ENCODE measurements around the gene CAPN5. TPM values are rescaled to one million over a fixed set of nuclear protein-coding genes. Genes with fewer than 3 reads are reported as not detected.

The CAPN5 gene
- total RNA-seq, 1 experiment from 2014 or later, result 4.8 TPM

DNA sequence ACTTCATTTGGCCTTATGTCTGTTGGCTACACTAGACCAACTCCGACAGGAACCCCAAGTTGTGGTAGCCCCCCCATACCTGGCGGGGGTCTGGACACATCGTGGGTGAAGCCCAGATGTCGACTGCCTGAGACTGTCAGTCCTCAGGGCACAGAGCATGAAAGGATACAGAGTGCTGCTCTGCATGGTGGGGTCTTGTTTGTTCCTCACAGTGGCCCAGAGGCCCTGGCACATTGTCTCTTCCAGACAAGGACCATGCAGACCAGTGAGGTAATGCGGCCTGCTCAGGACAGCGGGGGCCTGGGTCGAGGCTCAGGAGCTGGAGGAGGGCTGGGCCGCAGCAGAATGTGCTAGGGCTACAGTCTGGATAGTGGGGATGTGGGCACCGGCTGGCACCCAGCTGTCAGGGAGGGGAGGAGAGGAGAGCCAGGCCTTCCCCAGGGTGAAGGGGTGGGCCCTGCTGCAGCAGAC lies 14.6 kb downstream of the CAPN5 start:
- H3K27me3 ChIP-seq, result no peaks in the 10 kb centered on the region
- no peaks in the 10 kb centered on the region; the same call in 1 of the 2 replicates for H3K9me3 ChIP-seq (replicated peaks)
- no peak overlapping the region for H3K4me3 ChIP-seq
- H3K36me3 ChIP-seq, result no peaks in the 10 kb centered on the region
- H3K4me1 ChIP-seq, result no peaks in the 10 kb centered on the region
- no peak for DNase-seq
- no peak overlapping the region for H3K27ac ChIP-seq

DNA sequence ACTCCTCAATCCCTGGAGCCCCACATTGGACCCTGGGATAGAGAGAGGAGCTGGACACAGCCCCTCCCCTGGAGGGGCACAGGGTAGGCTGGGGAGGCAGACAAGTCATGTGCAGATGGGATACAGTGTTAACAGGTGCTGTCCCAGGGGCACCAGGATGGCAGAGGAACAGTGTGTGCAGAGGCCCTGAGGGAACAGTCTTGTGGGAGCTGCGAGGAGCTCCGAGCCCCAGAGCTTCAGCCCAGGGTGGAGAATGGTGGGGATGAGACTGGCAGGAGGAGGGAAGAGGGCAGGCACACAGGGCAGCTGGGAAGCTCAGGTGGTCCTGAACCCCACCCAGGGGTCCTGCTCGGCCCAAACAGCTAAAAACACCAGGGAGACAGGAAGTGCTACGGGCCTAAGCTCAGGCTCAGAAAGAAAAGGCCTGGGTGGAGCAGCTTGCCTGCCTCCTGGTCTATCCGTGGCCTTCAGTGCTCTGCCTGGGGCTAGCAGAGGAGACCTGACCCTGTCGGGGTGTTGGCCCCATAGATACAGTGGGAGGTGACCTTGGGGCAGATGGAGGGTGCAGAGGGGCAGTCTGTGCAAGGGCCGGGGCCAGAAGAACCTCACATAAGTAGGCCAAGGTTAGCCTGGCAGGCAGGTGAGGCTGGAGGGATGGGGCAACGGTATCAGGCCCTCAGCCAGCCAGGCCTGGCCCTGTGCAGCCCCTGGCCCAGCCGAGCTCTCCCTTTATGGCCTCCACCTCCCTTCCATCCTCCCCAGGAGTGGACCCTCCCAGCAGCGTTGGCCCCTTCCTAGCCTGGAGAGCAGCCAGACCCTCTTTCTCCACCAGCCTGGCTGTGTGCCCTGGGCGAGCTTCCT lies 15.4 kb downstream of the CAPN5 start:
- H3K4me3 ChIP-seq, result no peak overlapping the region
- H3K9me3 ChIP-seq (replicated peaks), result no peaks in the 10 kb centered on the region; the same call in 1 of the 2 replicates
- H3K27me3 ChIP-seq, result no peaks in the 10 kb centered on the region
- H3K36me3 ChIP-seq, result no peaks in the 10 kb centered on the region
- no peak for DNase-seq
- no peak overlapping the region for H3K27ac ChIP-seq
- H3K4me1 ChIP-seq, result no peaks in the 10 kb centered on the region

DNA sequence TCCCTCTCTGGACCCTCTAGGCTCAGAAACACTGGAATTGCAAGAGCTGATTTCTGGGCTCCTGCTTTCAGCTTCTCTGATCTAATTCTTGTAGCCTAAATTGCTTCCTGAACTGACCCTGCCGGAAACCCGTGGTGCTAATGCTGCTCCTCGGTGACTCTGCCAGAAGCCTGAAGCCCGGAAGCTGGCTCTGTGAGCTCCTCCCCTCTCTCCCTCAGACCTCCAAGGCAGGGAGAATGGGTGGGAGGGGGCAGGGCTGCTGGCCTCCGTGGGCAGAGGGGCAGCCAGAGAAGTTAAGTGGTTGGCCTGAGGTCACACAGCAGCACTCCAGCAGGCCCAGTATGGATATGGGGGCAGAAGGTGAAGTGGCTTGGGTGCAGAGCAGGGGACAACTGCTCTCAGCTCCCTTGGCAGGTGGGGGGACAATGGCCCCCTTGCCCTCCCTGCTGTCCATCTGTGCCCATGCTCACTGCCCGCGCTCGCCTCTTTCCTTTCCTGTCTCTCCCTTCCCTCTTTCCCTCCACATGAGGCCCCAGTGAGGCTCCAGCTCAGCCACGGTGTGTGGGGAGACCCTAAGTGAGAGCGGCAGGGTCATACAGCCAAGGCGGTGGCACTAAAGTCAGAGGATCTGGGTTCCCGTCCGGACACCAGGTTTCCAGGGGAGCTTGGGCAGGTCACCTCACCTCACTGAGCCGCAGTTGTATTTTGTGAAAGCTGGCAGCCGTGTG lies 16.2 kb downstream of the CAPN5 start:
- H3K4me3 ChIP-seq, result no peak overlapping the region
- no peaks in the 10 kb centered on the region for H3K27me3 ChIP-seq
- no peaks in the 10 kb centered on the region for H3K36me3 ChIP-seq
- no peaks in the 10 kb centered on the region; the same call in 1 of the 2 replicates for H3K9me3 ChIP-seq (replicated peaks)
- H3K4me1 ChIP-seq, result no peaks in the 10 kb centered on the region
- DNase-seq, result no peak
- H3K27ac ChIP-seq, result no peak overlapping the region

DNA sequence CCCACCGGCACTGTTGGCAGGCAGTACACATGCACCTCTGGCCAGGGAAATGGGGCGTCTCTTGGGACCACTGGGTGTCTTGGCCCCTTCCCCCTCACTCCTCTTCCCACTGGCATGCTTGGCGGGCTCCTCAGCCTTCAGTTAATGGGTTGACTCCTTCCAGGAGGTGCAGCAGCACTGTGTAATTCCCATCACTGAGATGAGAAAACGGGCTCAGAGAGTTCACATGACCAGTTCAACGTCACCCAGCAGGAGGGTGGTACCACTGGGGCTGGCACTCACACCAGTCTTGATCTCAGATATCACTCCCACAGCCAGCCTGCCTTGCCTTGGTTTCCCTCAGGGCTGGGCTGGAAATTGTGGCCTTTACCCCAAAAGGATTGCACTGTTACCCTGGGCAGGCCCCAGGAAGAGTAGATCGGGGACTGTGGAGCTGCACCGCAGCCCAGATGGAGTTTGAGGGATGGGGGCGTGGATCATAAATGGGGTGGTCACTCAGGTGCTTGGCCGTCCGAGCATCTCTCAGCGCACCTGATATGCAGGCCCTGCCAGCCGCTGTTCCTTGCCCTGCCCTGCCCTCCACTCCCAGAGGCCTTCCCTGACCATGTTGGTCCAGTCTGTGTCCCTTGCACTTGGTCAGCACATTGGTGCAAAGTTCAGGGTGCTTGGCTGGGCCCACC lies 16.9 kb downstream of the CAPN5 start:
- Histone ChIP-seq H3K9me3 (replicated peaks) (no peaks in the 10 kb centered on the region), H3K4me3 (no peak overlapping the region), H3K36me3 (no peaks in the 10 kb centered on the region), H3K4me1 (no peaks in the 10 kb centered on the region), H3K27me3 (no peaks in the 10 kb centered on the region), H3K27ac (no peak overlapping the region)
- DNase-seq, result no peak

DNA sequence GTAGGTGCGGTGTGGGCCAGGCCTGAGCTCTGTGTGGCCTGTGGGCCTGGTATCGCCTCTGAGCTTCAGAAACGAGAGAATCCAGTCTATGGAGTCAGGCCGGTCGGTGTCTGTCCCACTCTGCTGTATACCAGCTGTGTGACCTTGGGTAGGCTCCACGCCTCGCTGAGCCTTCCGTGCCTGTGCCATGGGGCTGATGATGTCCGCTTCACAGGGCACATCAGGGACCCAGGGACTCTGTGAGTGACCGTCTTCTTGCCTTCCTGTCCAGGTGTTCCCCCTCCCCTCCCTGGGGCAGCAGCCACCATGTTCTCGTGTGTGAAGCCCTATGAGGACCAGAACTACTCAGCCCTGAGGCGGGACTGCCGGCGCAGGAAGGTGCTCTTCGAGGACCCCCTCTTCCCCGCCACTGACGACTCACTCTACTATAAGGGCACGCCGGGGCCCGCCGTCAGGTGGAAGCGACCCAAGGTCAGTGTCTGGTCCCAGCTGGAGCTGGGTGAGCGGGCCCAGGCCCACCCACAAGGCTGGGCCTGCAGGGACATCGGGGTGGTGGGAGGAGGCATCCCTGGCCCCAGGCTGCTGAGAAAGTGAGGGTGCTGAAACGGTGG lies 17.9 kb downstream of the CAPN5 start:
- Histone ChIP-seq H3K27me3 (no peaks in the 10 kb centered on the region), H3K4me3 (no peak overlapping the region), H3K36me3 (no peaks in the 10 kb centered on the region), H3K27ac (no peak overlapping the region), H3K4me1 (no peaks in the 10 kb centered on the region), H3K9me3 (replicated peaks) (no peaks in the 10 kb centered on the region)
- no peak for DNase-seq

DNA sequence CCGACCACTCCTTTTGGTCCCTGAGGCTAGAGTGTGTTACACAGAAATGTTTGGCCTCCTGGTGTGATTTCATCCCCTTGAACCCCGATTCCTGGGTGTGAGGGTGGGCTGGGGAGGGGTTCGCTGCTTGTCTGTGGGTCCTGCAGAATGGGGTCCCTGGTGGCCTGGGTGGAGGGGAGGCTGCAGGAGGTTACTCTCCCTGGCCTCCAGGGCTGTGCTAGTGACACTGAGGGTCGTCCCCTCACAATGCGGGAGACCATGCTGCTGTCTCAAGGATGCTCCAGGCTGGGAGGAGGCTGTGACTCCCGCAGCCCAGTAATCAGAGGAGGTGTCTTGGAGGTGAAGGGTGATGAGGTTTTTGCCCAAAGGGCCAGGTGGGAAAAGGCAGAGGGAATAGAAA lies 18.9 kb downstream of the CAPN5 start:
- Histone ChIP-seq H3K36me3 (no peaks in the 10 kb centered on the region), H3K4me1 (no peaks in the 10 kb centered on the region), H3K27me3 (no peaks in the 10 kb centered on the region), H3K9me3 (replicated peaks) (no peaks in the 10 kb centered on the region), H3K27ac (no peak overlapping the region), H3K4me3 (no peak overlapping the region)
- DNase-seq, result no peak

DNA sequence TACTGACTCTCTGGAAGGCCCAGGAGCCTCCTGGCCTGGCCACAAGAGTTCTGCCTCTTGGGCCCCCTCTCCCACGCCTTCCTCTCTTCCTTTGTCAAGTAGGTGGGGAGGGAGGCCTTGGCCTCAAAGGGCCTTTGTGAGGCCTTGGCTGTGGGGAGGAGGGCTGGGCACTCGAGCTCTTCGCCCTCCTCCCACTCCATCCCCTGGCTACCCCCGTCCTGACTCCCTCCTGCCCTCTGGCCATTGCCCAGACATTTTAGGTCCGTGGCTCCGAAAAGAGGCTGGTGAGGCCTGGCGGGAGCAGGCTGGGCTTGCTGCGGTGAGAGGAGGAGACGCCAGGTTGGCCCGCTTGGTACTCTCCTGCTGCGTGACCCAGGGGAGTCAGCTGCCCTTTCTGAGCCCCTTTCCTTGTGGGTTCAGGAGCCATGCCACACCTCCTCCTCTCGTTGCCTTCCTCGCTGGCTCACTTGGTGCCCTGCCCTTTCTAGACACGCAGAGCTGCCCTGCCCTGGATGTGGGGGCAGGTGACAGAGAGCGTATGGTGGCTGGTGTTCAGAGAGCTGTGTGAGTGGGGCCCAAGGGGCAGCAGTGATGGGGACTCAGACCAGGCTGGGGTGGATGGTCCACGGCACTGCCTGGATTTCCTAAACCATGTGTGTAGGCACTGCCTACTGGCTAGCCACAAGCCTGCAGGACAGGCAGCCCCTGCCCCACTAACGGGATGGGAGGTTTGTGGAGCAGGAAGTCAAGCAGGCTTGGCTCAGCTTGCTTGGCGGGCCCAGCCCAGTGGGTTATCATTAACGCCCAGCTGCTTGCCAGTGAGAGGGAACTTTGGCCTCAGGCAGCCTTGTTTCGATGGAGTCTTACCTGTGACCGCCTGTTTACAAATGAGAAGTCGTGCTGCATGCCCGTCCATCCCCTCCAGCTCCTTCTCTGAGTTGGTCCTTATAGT lies 20.0 kb downstream of the CAPN5 start:
- H3K4me3 ChIP-seq, result no peak overlapping the region
- no peaks in the 10 kb centered on the region for H3K27me3 ChIP-seq
- DNase-seq, result no peak
- no peak overlapping the region for H3K27ac ChIP-seq
- H3K4me1 ChIP-seq, result no peaks in the 10 kb centered on the region
- H3K9me3 ChIP-seq (replicated peaks), result no peaks in the 10 kb centered on the region
- no peaks in the 10 kb centered on the region for H3K36me3 ChIP-seq

DNA sequence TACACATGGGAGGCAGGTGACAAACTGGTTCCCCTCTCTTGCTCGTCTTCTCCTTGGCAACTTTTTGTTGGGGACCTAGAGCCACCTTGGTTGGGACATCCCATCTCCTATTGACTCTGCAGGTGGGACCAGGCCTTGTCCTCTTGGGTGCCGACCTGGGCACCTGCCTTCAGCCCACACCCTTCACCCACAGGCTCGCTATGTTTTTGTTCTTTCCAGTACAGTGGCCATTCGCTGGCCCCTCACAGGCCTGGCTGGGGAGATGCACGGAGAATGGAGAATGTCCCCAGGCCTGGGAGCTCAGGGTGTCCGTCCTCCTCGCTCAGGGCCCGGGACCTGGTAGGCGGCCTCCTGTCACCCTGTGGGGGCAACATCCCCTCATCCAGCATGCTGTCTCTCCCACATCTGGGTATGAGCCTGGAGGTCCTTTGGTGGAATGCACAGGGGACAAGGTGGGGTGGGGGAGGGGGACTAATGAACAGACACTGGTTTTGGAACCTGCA lies 21.0 kb downstream of the CAPN5 start:
- DNase-seq, result no peak
- no peak overlapping the region for H3K4me3 ChIP-seq
- no peak overlapping the region for H3K27ac ChIP-seq

DNA sequence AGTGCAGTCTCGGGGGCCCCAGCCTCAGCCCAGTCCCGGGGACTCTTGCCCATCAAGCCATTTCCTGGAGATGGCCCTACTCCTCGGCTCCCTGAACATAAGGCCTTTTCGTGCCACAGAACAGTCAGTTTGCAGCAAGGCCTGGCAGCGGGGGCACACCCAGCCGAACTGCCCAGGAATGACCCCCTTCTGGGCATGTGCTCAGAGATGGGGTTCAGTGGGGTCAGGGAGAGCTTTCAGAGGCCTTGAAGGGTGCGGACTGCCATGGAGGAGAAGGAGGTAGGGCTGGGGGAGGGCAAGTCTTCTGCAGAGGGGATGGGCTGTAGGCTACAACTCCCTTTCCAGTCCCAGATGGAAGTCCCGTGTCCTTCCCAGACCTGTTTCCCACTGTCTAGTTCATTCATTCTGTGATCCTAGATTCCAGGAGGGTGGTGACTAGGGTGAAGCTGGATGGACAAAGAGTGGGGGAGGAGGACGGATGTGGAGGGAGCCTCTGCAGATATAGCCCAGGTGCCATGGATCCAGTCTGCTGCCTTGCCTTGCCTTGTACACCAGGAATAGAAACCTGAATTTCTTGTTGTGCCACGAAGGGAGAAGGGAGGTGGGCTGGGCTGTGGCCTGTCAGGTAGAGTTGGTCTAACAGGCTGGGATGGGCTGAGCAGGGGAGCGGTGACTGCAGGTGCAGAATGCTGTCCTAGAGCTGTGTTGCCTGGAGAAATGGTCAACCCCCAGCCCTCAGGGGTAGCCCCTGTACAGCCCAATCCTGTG lies 21.6 kb downstream of the CAPN5 start:
- Histone ChIP-seq H3K4me1 (no peaks in the 10 kb centered on the region), H3K9me3 (replicated peaks) (no peaks in the 10 kb centered on the region), H3K36me3 (no peaks in the 10 kb centered on the region), H3K4me3 (no peak overlapping the region), H3K27ac (no peak overlapping the region), H3K27me3 (no peaks in the 10 kb centered on the region)
- DNase-seq, result no peak

More for the DNA sequence above, 21.0 kb downstream of the CAPN5 start:
- Histone ChIP-seq H3K9me3 (replicated peaks) (no peaks in the 10 kb centered on the region), H3K27me3 (no peaks in the 10 kb centered on the region), H3K36me3 (no peaks in the 10 kb centered on the region), H3K4me1 (no peaks in the 10 kb centered on the region)

DNA sequence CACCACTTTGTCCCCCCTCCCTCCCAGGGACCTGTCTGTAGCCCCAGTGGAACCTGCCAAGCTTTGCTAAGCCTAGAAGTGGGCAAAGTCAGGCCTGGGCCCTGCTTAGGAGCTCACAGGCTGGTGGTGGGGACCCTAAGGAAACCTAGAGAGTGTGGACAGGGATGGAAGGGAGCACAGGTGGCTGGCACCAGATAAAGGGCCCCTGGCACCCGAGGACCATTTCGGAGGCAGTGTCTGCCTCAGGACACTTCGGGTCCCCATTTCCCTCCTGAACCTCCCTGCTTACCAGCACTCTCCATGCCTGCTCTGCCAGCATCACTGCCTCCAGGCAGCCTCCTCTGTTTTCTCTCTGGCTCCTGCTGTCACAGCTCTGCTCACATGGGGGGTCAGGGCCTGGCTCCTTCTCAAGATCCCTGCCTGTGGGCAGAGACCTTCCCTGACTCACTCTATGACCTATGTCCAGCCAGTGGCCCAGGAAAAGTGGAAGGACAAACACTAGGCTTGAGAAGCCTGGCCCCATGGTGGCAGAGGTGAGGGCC lies 22.3 kb downstream of the CAPN5 start:
- Histone ChIP-seq H3K4me3 (no peak overlapping the region), H3K27me3 (no peaks in the 10 kb centered on the region), H3K27ac (no peak overlapping the region), H3K36me3 (no peaks in the 10 kb centered on the region), H3K9me3 (replicated peaks) (no peaks in the 10 kb centered on the region), H3K4me1 (no peaks in the 10 kb centered on the region)
- no peak for DNase-seq

DNA sequence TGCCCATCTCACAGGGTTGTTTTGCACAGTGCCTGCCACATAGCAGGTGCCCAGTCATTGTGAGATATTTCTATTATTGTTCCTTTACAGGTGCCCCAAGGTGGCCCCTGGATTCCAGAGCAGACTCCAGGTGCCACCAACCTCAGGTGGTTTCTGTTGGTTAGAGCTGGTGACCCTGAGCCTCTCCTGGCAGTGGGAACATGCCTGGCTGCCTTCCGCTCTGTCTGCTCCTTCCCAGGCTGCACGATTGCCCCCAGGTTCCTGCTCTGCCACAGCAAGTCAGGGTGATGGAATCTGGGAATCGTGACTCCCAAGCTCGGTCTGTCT lies 23.2 kb downstream of the CAPN5 start:
- no peaks in the 10 kb centered on the region for H3K36me3 ChIP-seq
- H3K4me1 ChIP-seq, result no peaks in the 10 kb centered on the region
- no peak overlapping the region for H3K27ac ChIP-seq
- no peak for DNase-seq
- no peaks in the 10 kb centered on the region for H3K9me3 ChIP-seq (replicated peaks)
- H3K4me3 ChIP-seq, result no peak overlapping the region
- no peaks in the 10 kb centered on the region for H3K27me3 ChIP-seq

DNA sequence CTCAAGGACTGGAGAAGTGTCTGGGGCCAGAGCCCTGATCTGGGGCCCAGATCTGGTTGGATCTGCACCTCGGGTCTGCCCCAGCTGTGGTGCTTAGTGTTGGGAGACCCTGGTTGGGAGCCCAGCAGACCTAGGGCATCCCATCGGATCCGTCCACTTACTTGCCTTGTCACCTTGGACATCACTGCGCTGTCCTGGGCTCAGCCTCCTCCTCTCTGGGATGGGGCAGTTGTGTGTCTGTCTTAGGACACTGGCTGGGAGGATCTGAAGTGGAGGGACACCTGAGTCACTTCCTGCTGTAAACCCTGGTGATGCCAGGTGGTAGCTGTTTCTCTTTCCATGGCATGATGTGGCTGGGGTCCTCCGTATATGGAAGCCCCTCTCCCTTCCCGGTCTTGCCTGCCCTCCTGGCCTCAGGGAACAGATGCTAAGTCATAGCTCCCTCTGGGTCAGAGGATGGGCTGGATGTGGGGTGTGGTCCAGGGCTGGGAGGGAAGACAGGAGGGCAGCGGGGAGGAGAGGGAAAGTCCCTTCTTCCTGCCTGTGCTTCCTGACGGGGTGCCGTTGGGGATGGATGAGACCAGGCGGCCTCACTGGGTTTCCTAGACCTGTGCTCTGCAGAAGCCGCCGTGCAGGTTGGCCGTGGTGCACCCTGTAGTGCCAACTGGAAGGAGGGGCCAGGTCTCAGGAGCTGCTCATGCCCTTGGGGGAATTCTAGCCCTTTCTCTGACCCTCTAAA lies 23.8 kb downstream of the CAPN5 start:
- no peak for DNase-seq
- Histone ChIP-seq H3K36me3 (no peaks in the 10 kb centered on the region), H3K4me3 (no peak overlapping the region), H3K4me1 (no peaks in the 10 kb centered on the region), H3K27me3 (no peaks in the 10 kb centered on the region), H3K27ac (no peak overlapping the region), H3K9me3 (replicated peaks) (no peaks in the 10 kb centered on the region)
